DMS153 treated with DMSO at 0.1 percent for 48 hours (cell line): ENCODE measurements around the gene ENPP3.
"Not testable (repeated sequence)": the region's sequence is repeated elsewhere in the genome, so short reads cannot be mapped to it uniquely, and the experiment has no call there.

ENCODE experiments used
- DNase-seq: peaks from one replicate; lab custom pipeline; 2025; ENCODE audit not compliant: unreplicated experiment; lab: John Stamatoyannopoulos, UW

Gene ENPP3

DNA sequence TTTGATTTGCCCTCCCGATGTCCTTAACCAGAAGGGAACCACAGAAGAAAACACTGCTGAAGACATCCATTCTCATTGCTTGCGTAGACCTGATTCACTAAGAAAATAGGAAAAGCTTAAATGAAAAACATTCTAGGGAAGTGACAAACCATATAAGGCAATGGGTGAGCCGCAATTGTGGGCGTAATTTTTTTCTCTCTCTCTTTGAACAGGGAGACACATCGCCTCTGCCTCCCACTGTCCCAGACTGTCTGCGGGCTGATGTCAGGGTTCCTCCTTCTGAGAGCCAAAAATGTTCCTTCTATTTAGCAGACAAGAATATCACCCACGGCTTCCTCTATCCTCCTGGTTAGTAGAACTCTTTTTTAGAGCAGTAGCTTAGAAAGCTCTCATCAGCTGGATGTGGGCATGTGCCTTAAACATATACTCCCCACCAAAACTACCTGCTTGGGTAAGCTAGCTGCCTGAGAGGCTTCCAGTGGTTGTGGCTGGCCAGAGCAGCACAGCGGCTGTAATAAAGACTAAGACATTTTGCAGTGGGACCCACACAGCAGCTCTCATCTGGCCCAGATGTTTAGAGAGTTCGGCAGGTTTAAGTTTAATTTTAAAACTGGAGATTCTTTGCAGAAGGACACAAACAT is 96.4 kb downstream of the ENPP3 start:
- DNase-seq, result no peak

DNA sequence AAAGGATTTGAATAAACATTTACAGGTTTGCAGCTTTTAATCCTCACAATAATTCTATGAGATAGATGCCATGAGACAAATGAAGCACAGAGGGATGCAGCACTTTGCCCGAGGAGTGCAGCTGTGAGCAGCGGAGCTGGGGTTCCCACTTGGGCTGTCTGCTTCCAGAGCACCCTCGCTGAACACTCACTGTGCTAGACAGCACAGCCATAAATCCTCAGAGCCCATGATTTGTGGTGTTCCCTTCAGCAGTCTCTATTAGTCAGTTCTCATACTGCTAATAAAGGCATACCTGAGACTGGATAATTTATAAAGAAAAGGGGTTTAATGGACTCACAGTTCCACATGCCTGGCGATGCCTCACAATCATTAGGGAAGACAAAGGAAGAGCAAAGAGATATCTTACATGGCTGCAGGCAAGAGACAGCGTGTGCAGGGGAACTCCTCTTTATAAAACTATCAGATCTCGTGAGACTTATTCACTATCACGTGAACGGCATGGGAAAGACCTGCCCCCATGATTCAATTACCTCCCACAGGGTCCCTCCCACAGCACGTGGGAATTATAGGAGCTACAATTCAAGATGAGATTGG is 99.0 kb downstream of the ENPP3 start:
- no peak for DNase-seq

DNA sequence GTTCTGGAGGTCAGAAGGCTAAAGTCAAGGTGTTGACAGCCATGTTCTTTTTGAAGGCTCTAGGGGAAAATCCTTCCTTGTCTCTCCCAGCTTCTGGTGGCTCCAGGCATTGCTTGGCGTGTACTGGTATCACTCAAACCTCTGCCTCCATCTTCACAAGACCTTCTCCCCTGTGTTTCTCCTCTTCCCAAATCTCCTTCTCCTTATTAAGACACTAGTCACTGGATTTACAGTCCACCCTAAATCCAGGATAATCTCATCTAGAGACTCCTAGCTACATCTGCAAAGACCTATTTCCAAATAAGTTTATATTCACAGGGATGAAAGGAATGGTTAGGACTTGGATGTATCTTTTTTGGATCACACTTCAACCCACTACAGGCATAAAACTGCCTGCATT is 99.7 kb downstream of the ENPP3 start:
- DNase-seq, result no peak

DNA sequence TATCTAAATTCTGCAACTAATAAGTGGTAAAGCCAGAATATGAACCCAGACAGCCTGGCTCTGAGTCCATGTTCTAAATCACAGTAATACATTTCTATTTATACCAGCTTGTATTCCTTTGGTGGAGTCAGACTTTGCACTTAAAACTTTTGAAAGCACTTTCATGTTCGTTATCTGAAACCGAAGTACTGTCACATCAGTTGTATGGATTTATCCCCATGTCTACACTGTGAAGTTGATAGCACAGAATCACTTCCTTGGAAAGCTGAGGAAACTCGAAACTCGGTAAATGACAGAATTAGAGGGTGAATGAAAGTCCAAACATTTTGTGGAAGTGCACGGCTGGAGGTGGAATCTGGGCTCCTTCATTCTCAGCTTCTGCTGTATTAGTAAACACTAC is 102.0 kb downstream of the ENPP3 start:
- no peak for DNase-seq

DNA sequence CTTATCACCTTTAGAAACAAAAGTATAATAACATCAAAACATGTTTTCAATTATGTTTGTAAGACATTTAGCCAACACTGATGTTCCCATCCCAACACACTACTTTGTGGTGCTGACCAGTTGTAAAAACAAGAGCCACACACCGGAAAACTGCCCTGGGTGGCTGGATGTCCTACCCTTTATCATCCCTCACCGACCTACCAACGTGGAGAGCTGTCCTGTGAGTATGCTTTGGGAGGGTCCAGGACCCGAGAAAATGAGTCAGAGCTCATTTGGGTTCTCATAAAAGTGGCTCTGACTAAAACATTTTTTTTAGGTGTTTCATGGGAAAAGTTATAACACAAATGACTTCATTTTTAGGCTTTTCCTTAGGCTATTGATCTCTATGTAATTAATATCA is 103.1 kb downstream of the ENPP3 start:
- no peak for DNase-seq

DNA sequence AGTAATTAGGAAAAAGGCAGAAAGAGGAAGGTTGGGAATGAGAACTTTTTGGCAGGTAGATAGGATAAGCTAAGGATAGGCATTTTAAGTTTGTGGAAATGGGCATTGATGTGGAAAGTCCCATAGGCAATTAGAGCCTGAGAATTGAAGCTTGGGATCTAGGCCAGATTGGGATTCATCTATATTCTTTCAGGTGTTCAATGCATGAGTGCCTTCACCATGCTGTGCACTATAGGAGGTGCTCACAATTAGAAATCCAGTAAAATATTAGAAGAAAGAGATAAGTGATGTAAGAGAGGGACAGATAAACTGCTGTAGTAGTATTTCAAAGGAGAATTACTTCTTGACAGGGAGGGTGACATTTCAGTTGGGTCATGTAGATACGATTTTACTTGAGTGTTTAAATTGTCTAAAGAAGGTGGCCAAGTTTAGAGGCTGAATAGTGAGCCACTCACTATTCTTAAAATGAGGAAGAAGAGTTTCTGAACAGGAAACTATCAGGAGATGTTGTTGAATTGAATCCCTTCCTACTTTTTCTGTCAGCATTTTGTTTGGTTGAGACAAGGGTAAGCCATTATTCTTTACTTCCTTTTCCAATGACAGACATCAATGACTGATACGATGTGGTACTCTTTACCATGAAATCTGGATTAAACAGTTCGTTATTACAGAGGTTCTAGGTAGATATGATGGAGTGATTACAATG is 104.7 kb downstream of the ENPP3 start:
- DNase-seq, result no peak

DNA sequence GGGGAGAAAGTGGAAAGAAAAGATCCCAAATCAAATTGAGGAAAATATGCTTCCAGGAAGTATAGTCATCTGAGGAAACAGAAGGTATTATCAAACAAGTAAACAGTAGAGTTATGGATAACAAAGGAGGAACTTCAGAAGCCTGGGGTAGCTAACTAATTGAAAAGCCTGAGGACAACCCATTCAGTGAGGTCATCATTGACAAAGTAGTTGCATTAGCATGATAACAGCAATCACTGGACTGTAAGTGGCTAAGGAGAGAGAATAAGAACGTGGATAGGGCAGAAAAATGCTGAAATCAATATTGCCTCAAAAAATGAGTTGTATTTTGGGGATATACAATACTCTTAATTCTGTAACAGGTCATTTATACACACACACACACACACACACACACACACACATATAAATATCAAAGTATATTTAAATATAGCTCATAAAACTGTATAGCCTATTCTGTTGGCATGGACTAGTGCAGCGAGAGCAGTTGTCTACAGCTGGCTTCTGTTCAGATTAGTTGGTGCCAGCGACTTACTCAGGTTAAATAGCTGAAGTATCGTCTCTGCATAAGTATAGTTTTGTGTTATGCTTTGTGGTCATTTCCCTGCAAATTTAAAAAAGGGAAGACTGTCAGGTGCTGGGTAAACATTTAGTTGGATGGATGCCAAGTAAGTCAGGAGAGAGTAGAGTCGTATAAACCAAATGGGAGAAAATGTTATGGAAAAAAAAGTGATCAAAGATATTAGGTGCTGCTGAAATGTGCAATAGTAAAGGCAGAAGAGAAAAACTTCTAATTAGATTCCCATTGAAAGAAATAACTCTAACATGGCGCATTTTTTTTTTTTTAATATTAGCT is 107.6 kb downstream of the ENPP3 start:
- peak; percentile 20 for DNase-seq

DNA sequence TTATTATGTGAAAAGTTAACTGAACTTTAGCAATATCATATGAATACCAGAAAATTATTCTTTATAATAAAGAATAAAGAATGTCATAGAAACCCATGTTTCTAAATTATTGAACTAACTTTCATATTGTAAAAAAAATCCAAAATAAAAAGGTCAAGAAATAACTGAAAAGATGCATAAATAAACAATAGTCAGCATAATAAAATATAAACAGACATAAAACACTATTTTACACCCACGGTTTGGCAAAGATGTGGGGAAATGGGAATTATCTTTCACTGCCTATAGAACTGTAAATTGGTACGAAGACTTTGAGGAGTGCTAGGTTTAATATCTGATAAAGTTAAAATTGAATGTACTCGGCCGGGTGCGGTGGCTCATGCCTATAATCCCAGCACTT is 108.4 kb downstream of the ENPP3 start:
- no peak for DNase-seq

DNA sequence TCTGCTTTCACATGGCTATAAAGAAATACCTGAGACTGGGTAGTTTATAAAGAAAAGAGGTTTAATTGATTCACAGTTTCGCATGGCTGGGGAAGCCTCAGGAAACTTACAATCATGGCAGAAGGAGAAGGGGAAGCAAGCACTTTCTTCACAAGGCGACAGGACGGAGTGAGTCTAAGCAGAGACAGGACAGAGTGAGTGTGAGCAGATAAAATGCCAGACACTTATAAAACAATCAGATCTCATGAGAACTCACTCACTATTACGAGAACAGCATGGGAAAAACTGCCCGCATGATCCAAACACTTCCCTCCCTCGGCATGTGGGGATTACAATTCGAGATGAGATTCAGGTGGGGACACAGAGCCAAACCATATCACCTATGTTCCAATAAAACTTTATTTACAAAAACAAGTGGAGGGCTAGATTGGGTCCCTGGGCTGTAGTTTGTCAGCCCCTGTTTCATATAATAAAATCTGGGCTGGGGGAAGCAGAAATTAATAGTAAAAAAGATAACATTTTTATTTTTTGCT is 110.8 kb downstream of the ENPP3 start:
- DNase-seq, result no peak

DNA sequence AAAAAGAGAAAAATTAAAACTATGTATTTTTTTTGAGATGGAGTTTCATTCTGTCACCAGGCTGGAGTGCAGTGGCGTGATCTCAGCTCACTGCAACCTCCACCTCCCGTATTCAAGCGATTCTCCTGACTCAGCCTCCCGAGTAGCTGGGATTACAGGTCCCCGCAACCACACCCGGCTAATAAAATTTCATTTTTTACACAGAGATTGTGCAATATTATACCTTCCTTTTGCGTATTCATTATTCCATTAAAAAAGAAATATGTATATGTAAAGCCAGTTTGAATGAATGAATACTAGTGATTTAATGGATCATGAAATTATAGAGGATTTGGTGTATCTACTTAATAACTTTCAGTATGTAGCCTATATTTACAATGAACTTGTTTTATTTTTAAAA is 111.9 kb downstream of the ENPP3 start:
- no peak for DNase-seq

DNA sequence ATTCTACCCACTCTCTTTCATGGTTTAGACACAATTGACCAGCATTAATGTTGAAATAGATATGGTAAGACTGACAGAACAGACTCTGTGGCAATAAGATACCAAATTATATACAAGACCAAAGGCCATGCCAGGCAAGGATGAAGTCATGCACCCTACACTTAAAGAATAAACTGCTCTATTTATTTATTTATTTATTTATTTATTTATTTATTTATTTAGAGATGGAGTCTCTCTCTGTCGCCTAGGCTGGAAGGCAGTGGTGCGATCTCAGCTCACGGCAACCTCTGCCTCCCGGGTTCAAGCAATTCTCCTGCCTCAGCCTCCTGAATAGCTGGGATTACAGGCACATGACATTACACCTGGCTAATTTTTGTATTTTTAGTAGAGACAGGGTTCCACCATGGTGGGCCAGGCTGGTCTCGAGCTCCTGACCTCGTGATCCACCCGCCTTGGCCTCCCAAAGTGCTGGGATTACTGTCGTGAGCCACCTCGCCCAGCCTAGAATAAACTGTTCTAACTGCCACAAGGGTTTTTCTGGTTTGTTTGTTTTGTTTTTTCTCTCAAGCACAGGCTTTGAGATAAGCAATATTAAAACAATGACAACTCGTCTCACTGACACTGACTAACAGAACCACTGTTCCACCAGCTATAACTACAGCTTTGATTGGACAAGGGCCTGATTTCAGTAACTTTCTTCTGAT is 114.1 kb downstream of the ENPP3 start:
- DNase-seq, result not testable (repeated sequence)

DNA sequence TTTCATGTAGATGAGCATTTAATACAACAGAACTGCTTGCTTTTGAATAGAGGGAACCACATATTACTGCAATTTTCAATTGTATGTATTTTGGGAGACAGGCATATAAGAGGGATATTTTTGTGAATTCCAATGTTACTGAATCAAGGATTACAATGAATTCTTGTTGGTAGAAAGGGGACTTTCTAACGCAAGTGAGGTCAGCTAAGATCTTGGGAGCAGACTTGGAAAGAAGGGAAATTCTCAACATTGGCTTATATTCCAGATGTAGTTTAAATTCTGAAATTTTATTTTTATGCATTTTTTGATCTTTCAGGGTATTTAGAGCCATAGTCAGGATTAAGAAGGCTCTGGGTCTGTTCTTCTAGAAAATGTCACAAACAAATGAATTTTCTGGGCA is 117.0 kb downstream of the ENPP3 start:
- no peak for DNase-seq

DNA sequence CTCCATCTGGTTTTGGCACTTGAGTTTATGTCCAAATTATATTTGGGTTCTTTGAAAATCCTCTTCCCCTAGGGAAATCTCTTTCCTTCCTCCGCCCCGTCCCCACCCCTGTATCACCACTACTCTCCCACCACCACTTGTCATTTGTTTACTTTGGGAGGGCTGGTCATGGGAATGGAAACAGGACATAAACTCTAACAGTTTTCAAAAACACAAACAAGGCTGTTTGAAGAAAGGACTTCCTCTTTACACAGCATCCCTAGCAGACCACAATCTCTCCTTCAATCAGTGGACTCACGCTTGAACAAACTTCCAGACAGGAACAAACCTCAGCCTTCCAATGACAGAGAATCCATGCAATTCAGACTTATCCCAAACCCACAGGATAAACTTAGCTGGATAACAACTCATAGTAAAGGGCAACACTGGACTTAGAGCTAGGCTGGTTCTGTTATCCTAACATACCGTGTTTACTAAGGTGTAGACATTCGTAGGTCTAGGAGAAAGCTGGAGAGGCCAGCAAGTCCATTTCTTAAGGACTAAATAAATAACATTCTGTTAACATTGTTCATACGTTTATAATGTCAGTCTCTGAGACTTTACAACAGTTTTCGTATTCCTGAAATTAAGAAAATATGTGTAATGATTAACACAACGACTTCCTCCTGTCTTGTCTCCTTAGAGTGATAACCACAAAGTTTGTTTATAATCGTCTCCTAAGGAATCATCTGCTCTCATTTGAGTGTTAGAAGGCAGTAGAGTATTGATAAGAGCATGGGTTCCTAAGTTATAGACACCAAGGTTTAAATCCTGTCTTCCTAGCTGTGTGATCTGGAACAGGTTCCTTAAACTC is 117.8 kb downstream of the ENPP3 start:
- no peak for DNase-seq

DNA sequence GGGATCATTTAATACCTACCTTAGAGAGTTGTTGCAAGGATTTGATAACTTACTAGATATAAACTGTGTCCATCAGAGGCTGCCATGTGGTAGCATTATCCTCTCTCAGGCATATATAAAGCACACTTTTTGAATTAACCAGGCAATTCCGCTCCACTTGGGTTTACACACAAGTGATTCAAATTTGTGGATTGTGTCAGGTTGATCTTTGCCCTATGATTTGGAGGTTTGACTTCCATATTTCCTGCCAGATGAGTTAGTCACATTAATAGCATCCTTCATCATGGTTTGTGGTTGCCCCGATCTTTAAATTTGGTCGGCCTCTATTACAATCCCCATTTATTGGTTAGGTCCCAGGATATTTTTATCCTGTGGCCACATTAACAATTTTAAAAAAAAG is 118.5 kb downstream of the ENPP3 start:
- no peak for DNase-seq

DNA sequence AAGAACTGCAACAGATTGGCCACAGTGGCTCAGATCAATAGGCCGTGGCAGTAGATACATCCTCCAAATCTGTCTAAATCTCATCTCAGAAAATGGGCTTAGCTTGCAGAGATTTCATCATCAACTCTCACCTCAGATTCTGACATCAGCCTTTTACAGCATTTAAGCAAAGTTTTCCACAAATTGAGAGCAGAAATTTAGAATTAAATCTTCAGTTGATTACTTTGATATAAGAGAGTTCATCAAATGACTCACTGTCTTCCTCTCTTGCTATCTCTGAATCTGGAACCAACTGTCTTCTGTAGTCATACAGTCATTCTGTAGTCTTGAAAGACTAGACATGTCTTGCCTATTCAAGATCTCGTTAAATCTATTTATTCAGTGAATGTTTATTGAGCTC is 118.9 kb downstream of the ENPP3 start:
- DNase-seq, result no peak

DNA sequence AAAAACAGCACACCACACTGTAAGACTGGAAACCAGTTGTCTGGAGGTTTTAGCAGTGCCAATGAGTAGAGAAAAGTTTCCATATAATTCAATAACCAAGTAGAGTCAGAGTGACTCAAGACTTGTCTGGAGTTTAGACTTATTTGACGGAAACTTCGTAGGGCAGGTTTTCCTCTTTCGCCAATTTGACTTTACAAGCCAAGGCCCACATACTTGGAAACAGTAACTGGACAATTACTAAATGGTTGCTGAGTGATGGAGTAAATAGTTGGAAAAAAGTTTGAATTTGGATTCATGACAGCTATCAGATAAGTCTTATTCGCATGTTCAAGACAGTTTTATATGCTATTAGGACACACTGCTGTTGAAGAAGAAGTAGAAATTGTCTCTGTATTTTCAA is 121.8 kb downstream of the ENPP3 start:
- no peak for DNase-seq

DNA sequence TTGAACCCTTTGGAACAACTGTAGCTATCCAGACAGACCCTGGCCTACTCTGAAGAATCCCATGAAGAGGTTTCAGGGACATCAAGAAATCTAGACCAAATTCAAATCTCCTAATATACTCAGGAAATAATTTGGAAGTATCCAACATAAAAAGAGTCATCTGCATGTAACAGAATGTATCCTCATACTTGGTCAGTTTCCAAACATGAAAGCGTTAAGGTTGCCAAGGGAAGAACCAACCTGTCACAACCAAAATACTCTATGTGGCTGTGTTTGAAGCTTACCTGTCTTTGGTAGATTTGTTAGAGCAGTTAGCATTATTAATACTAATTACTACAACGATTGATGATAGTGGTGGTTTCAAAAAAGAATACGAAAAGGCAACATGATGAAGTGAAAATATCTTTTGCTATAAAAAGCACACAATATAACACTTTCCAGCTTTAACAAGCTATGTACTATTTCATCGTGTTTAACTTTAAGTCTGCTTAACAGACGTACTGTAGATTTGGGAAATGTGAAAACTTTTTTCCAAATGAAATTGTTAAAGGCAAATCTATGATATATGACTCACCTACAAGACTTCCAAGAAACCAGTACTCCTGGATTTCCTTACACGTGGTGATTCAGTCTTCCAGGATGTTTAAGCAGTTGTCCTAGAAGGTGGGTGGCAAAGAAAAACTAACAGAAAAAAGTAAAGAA is 124.1 kb downstream of the ENPP3 start:
- DNase-seq, result no peak

DNA sequence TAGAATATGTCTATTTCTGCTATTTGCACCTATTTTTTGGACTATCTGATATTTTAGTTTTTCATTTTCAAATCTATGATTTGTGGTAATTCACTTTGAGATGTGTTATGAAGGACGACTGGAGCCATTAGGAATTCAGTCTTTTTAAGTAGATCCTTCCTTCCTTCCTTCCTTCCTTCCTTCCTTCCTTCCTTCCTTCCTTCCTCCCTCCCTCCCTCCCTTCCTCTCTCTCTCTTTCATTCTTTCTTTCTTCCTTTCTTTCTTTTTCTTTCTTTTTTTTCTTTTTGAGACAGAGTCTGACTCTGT is 124.6 kb downstream of the ENPP3 start:
- DNase-seq, result no peak

DNA sequence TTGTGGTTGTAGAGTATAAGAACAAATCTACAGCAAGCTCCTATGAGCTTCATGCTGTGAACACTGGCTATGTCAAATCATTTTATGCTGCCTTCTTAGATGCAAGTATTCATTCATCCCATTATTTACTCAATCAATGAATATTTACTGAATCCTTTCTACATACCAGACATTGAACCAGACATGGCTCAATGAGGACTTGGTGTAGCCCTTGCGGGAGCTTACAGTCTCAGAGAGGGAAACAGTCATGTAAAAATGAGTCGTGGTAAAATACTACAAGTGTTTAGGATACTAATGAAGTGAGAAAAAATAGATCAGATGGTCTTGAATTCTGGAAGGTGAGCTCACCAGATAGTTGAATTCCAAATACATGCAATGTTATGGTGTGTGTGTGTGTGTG is 125.9 kb downstream of the ENPP3 start:
- no peak for DNase-seq

DNA sequence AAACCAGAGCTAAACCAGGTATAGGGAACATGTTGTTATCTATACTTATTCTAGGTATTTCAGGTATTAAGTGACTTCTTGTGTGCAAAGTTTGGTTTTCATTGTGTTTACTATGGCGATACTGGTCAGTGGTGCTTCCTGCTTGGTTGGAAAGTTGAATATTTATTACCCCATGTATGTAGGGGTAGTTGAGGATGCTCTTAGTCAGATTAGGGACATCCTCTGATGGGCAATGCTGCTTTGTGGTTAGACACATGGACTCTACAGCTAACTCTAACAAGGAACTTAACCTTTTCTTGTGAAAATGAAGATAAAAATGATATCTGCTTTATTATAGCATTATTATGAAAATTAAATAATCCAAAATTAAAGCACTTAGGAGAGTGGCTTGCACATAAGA is 126.6 kb downstream of the ENPP3 start:
- DNase-seq, result no peak
